ENCODE measurements around the gene ADGRD2. TPM values are rescaled to one million over a fixed set of nuclear protein-coding genes. Genes with fewer than 3 reads are reported as not detected.

ADGRD2 gene
- polyA plus RNA-seq, 3 donors: not detected

DNA sequence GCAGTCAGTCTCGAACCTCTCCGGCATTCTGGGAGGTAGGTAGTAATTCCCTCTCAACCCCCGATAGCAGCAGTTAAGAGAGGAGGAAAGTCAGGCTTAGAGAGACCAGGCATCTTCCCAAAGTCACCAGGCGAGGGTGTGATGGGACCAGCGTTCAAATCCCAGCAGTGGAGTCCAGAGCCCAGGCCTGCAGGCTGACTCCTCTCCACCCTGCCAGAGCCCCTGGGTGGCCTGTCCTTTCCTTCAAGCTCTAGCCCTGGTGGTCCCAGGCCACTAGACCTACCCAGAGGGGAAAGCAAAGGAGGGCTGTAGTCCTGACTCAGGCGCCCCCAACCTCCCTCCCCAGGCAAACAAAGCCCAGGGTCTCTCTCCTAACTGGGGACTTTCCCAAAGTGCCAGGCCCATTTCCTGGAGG, 61.2 kb downstream of the ADGRD2 start:
- H3K79me2 ChIP-seq (ENCODE audit: insufficient read depth, low read length): no peaks in the 10 kb centered on the region

DNA sequence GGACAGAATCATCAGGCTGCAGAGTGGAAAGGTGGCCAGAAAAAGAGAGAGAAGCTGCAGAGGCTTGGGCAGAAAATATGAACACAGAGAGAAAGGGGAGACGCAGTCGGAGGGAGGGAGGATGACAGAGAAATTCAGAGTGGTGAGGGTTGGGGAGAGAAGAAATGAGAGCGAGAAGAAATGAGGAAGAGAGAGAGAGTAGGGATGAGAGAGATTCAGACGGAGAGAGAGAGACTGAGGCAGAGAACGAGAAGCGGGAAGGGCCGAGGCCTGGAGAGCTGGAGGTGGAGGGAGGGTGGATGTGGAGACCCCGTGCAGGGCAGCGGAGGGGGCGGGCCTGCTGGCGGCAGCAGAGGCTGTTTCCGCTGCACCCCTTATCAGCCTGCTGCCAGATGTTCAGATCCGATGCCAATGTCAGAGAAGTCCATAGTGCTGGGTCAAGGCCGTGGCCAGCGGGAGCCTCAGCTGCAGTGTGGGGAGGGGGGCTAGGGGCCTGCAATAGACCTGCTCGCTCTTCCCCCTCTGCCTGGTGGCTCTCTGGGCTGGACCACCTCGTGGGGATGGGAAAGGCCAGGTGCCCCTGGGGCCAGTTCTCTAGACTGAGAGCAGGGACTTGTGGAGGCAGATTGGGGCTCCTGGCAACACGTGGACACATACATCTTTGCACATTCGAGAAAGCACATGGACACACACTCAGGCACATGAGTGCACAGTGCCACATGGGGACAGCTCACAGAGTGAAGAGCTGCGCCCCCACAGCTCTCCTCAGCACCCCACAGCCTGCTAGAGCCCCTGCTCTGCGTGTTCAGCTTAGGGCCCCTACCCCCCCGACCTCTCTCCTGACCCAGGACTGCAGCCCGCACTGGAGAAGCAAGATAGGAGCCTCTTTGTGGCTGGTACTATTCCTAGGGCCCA, 61.9 kb downstream of the ADGRD2 start:
- H3K27ac Mint-ChIP-seq: peak overlapping the region in 2 of 7 donors; percentile 16 to 66
- Histone ChIP-seq H3K4me2 (replicated peaks; ENCODE audit: extremely low read depth, low read length, poor library complexity, severe bottlenecking) (no peak overlapping the region), H3K4me1 (ENCODE audit: control insufficient read depth in 1 of 2, insufficient read depth in 2 of 2, low read length in 2 of 2) (peaks cover 7 to 8% of the 10 kb centered on the region in 2 donors), H4K20me1 (ENCODE audit: insufficient read depth, low read length) (no peaks in the 10 kb centered on the region), H3K9ac (ENCODE audit: insufficient read depth, low read length, poor library complexity, severe bottlenecking) (no peak overlapping the region), H3K9me3 (replicated peaks in 1 of 2; ENCODE audit: control insufficient read depth in 1 of 2, insufficient read depth in 1 of 2, low read length in 2 of 2) (no peaks in the 10 kb centered on the region), H3K79me2 (ENCODE audit: insufficient read depth, low read length) (no peaks in the 10 kb centered on the region), H2AFZ (ENCODE audit: insufficient read depth, low read depth, low read length, poor library complexity, severe bottlenecking) (peak overlapping the region; percentile 13), H3K36me3 (replicated peaks in 1 of 2; ENCODE audit: control insufficient read depth in 1 of 2, insufficient read depth in 2 of 2, low read length in 2 of 2) (no peaks in the 10 kb centered on the region), H3K27ac (ENCODE audit: low read depth in 1 of 2, low read length in 2 of 2) (no peak overlapping the region), H3K27me3 (ENCODE audit: control insufficient read depth in 2 of 2, insufficient read depth in 2 of 2, low read length in 2 of 2) (peaks cover 0 to 4% of the 10 kb centered on the region in 2 donors), H3K4me3 (replicated peaks in 1 of 3; ENCODE audit: low read depth in 2 of 3, low read length in 3 of 3) (no peak overlapping the region)
- H3K9me3 Mint-ChIP-seq: no peaks in the 10 kb centered on the region
- H3K4me3 Mint-ChIP-seq: peak overlapping the region in 1 of 2 donors; percentile 63
- peaks cover 5 to 16% (median 12%) of the 10 kb centered on the region in 3 donors for H3K27me3 Mint-ChIP-seq (ENCODE audit: low read depth in 3 of 3)
- TF ChIP-seq, protein P1, sequence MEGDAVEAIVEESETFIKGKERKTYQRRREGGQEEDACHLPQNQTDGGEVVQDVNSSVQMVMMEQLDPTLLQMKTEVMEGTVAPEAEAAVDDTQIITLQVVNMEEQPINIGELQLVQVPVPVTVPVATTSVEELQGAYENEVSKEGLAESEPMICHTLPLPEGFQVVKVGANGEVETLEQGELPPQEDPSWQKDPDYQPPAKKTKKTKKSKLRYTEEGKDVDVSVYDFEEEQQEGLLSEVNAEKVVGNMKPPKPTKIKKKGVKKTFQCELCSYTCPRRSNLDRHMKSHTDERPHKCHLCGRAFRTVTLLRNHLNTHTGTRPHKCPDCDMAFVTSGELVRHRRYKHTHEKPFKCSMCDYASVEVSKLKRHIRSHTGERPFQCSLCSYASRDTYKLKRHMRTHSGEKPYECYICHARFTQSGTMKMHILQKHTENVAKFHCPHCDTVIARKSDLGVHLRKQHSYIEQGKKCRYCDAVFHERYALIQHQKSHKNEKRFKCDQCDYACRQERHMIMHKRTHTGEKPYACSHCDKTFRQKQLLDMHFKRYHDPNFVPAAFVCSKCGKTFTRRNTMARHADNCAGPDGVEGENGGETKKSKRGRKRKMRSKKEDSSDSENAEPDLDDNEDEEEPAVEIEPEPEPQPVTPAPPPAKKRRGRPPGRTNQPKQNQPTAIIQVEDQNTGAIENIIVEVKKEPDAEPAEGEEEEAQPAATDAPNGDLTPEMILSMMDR (IDR thresholded peaks at IDR 0.05): no peak
- no peaks in the 10 kb centered on the region for H3K36me3 Mint-ChIP-seq
- no peak for DNase-seq
- intact Hi-C loops (cut with micrococcal nuclease): no loop called here
- WGBS (ENCODE audit: insufficient coverage): 20% methylated on average over 21 of the region's 23 CpGs
- H3K4me1 Mint-ChIP-seq: peaks cover 20% of the 10 kb centered on the region

More for the DNA sequence above, 61.2 kb downstream of the ADGRD2 start:
- Mint-ChIP-seq H3K27me3 (ENCODE audit: low read depth in 3 of 3) (peaks cover 9 to 21% (median 12%) of the 10 kb centered on the region in 3 donors), H3K27ac (no peak overlapping the region), H3K4me1 (peaks cover 20% of the 10 kb centered on the region), H3K4me3 (no peak overlapping the region), H3K9me3 (no peaks in the 10 kb centered on the region), H3K36me3 (no peaks in the 10 kb centered on the region)
- H3K27me3 ChIP-seq (ENCODE audit: control insufficient read depth in 2 of 2, insufficient read depth in 2 of 2, low read length in 2 of 2): peaks cover 0 to 4% of the 10 kb centered on the region in 2 donors
- H3K4me2 ChIP-seq (replicated peaks; ENCODE audit: extremely low read depth, low read length, poor library complexity, severe bottlenecking): no peak overlapping the region
- intact Hi-C loops (cut with micrococcal nuclease): no loop called here
- TF ChIP-seq, protein P1 (IDR thresholded peaks at IDR 0.05): no peak
- H3K9me3 ChIP-seq (replicated peaks in 1 of 2; ENCODE audit: control insufficient read depth in 1 of 2, insufficient read depth in 1 of 2, low read length in 2 of 2): no peaks in the 10 kb centered on the region
- no peaks in the 10 kb centered on the region for H4K20me1 ChIP-seq (ENCODE audit: insufficient read depth, low read length)
- no peak overlapping the region for H2AFZ ChIP-seq (ENCODE audit: insufficient read depth, low read depth, low read length, poor library complexity, severe bottlenecking)
- H3K36me3 ChIP-seq (replicated peaks in 1 of 2; ENCODE audit: control insufficient read depth in 1 of 2, insufficient read depth in 2 of 2, low read length in 2 of 2): no peaks in the 10 kb centered on the region
- peaks cover 7 to 8% of the 10 kb centered on the region in 2 donors for H3K4me1 ChIP-seq (ENCODE audit: control insufficient read depth in 1 of 2, insufficient read depth in 2 of 2, low read length in 2 of 2)
- H3K9ac ChIP-seq (ENCODE audit: insufficient read depth, low read length, poor library complexity, severe bottlenecking): no peak overlapping the region
- H3K4me3 ChIP-seq (replicated peaks in 1 of 3; ENCODE audit: low read depth in 2 of 3, low read length in 3 of 3): no peak overlapping the region
- DNase-seq: no peak
- no peak overlapping the region for H3K27ac ChIP-seq (ENCODE audit: low read depth in 1 of 2, low read length in 2 of 2)
- WGBS (ENCODE audit: insufficient coverage): 100% methylated on average over 3 of the region's 6 CpGs

All from CD14-positive monocyte (primary cell).